HepG2 (cell line): ENCODE measurements around the gene HTATIP2. TPM values are rescaled to one million over a fixed set of nuclear protein-coding genes. Genes with fewer than 3 reads are reported as not detected.

Experiments used
- ARID3A ChIP-seq: IDR thresholded peaks from 2 replicates; pipeline ENCODE4 v1.6.1; 2012; ENCODE audit warnings: low read depth, low read length, improper control_type of control experiment
- CAMTA2 ChIP-seq: sonication (generic); formaldehyde crosslinking; IDR thresholded peaks from 2 replicates; pipeline ENCODE4 v1.4.0; 2020; ENCODE audit warnings: mild to moderate bottlenecking, missing genetic modification reagents, borderline replicate concordance
- CCAR2 ChIP-seq: fragments of 200-400 bp; formaldehyde crosslinking; optimal IDR thresholded peaks from 2 replicates; pipeline ENCODE3; 2018; ENCODE audit warnings: low read depth, mild to moderate bottlenecking, low read length, moderate library complexity
- HNRNPK ChIP-seq: fragments of 200-400 bp; formaldehyde crosslinking; IDR thresholded peaks from 2 replicates; pipeline ENCODE4 v1.6.1; 2018; ENCODE audit warnings: low read length, low read depth, moderate library complexity, mild to moderate bottlenecking; ENCODE audit not compliant: poor library complexity, severe bottlenecking
- HOXD1 ChIP-seq: sonication (generic); formaldehyde crosslinking; IDR thresholded peaks from 2 replicates; pipeline ENCODE4 v1.5.0; 2020; ENCODE audit warnings: missing genetic modification reagents
- KLF15 ChIP-seq: sonication (generic); formaldehyde crosslinking; IDR thresholded peaks from 2 replicates; pipeline ENCODE4 v1.8.1; 2023; ENCODE audit warnings: borderline replicate concordance, mild to moderate bottlenecking, inconsistent platforms, missing genetic modification reagents, mixed read lengths
- MNT ChIP-seq: fragments of 450-650 bp; IDR thresholded peaks from 2 replicates; pipeline ENCODE4 v1.6.1; 2016
- REXO4 ChIP-seq: sonication (generic); formaldehyde crosslinking; IDR thresholded peaks from 2 replicates; pipeline ENCODE4 v1.8.0; 2022; ENCODE audit warnings: missing genetic modification reagents, mild to moderate bottlenecking, borderline replicate concordance
- SMAD1 ChIP-seq: sonication (generic); formaldehyde crosslinking; IDR thresholded peaks from 2 replicates; pipeline ENCODE4 v1.4.0; 2020; ENCODE audit warnings: missing genetic modification reagents, low read depth, mild to moderate bottlenecking, borderline replicate concordance
- SYNCRIP ChIP-seq: fragments of 200-400 bp; formaldehyde crosslinking; IDR thresholded peaks from 2 replicates; pipeline ENCODE4 v1.6.1; 2018; ENCODE audit warnings: mild to moderate bottlenecking, low read depth, low read length; ENCODE audit not compliant: insufficient read depth
- TBL1XR1 ChIP-seq: fragments of 150-350 bp; IDR thresholded peaks from 2 replicates; pipeline ENCODE4 v1.6.1; 2014; ENCODE audit warnings: borderline replicate concordance, low read length; ENCODE audit not compliant: partially characterized antibody
- TFDP2 ChIP-seq: sonication (generic); formaldehyde crosslinking; IDR thresholded peaks from 2 replicates; pipeline ENCODE4 v1.4.0; 2020; ENCODE audit warnings: missing genetic modification reagents
- ZBTB10 ChIP-seq: sonication (generic); formaldehyde crosslinking; IDR thresholded peaks from 2 replicates; pipeline ENCODE4 v1.4.0; 2020; ENCODE audit warnings: missing genetic modification reagents, borderline replicate concordance
- ZFAT ChIP-seq: sonication (generic); formaldehyde crosslinking; conservative IDR thresholded peaks from 2 replicates; pipeline ENCODE4 v1.8.1; 2023; ENCODE audit warnings: missing genetic modification reagents, inconsistent platforms
- ZFP37 ChIP-seq: sonication (generic); formaldehyde crosslinking; IDR thresholded peaks from 2 replicates; pipeline ENCODE4 v1.4.0; 2020; ENCODE audit warnings: missing genetic modification reagents, borderline replicate concordance
- ZKSCAN5 ChIP-seq: sonication (generic); formaldehyde crosslinking; IDR thresholded peaks from 2 replicates; pipeline ENCODE4 v1.5.1; 2020; ENCODE audit warnings: mild to moderate bottlenecking, missing genetic modification reagents
- ZNF12 ChIP-seq: sonication (generic); formaldehyde crosslinking; IDR thresholded peaks from 2 replicates; pipeline ENCODE4 v1.5.0; 2020; ENCODE audit warnings: missing genetic modification reagents
- ZNF160 ChIP-seq: sonication (generic); formaldehyde crosslinking; IDR thresholded peaks from 2 replicates; pipeline ENCODE4 v1.8.0; 2022; ENCODE audit warnings: mild to moderate bottlenecking, inconsistent platforms, missing genetic modification reagents
- ZNF383 ChIP-seq: sonication (generic); formaldehyde crosslinking; IDR thresholded peaks from 2 replicates; pipeline ENCODE4 v1.4.0; 2020; ENCODE audit warnings: missing genetic modification reagents, mild to moderate bottlenecking, borderline replicate concordance
- ZNF557 ChIP-seq: sonication (generic); formaldehyde crosslinking; IDR thresholded peaks from 2 replicates; pipeline ENCODE4 v1.4.0; 2020; ENCODE audit warnings: missing genetic modification reagents
- ZNF841 ChIP-seq: sonication (generic); formaldehyde crosslinking; IDR thresholded peaks from 2 replicates; pipeline ENCODE4 v1.8.1; 2023; ENCODE audit warnings: missing genetic modification reagents, borderline replicate concordance
- ZSCAN29 ChIP-seq: sonication (generic); formaldehyde crosslinking; conservative IDR thresholded peaks from 2 replicates; pipeline ENCODE4 v1.4.0; 2020; ENCODE audit warnings: mild to moderate bottlenecking, missing genetic modification reagents
- polyA plus RNA-seq, 8 experiments: library from polyadenylated mRNA; depleted of rRNA in 3 of 8; stranded (reverse) in 7 of 8; unstranded in 1 of 8; fragments of >200 nt; fragmentation: Illumina TruSeq in 4 of 8; extraction: Trizol in 4 of 8; gene quantifications; 2 replicates each; pipeline versions ENCODE4 v1.2.1 to v1.2.3, GENCODE V29; 2011 to 2016; ENCODE audit warnings: low read depth in 4 of 8, missing spikeins in 1 of 8, mixed read lengths in 1 of 8; ENCODE audit not compliant: insufficient read depth in 1 of 8
- total RNA-seq, 5 experiments: library from RNA; depleted of rRNA; stranded (reverse); fragments of >200 nt; fragmentation: Illumina TruSeq; extraction: Trizol; gene quantifications; 2 replicates each; pipeline ENCODE4 v1.2.3, GENCODE V29; 2016; ENCODE audit warnings: low read depth in 1 of 5

Gene HTATIP2
- total and polyA plus RNA-seq, 2 of the 13 experiments (the other 11 are each of a cell fraction or from before 2014, with no cell fraction given): not detected

DNA sequence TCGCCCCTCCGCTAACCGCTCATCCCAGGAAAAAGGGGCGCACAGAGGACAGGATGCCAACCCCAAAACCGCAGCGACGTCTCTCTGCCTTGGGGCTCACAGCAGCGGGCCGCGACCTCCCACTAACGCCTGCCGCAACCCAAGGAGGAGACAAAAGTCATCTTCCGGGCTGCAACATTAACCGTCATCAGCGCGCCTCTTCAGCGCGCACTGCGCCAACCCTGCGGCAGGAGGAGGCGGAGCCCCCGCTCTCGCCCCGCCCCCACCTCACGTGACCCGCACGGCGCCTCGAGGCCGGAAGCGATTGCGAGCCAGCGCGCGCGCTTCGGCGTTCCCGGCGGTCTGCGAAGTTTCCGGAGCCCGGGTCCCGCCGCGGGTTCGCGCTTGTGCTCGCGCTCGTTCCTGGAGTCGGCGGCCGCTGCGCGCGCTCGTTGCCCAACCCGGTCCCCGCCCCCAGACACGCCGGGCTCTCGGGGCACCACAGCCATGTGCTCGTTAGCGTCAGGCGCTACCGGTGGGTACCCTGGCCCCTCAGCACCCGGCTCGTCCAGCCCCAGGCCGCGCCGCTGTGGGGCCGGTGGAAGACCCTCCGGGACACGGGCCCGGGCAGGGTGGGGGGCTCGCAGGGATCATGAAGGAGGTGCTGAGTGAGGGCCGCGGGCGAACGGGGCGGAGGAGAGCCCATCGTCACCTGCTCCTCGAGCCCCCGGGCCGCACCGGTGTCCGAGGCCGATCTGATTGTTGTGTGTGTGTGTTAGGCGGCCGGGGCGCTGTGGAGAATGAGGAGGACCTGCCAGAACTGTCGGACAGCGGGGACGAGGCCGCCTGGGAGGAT lies 24.0 kb downstream of the HTATIP2 start, which contains the start of gene PRMT3 (continued):
- TF ChIP-seq KLF15 (CRISPR knock-in tag) (no peak; the same call in 1 of the 2 replicates), ZNF557 (CRISPR knock-in tag) (peak; percentile 57; the same call in 1 of the 2 replicates), SYNCRIP (no peak), HOXD1 (CRISPR knock-in tag) (peak; percentile 70), ZFAT (no peak; the same call in 1 of the 2 replicates), CCAR2 (no peak), ZKSCAN5 (peak; percentile 39; the same call in 1 of the 2 replicates), ZSCAN29 (CRISPR knock-in tag) (peak; percentile 79; the same call in 1 of the 2 replicates), SMAD1 (CRISPR knock-in tag) (no peak), CAMTA2 (CRISPR knock-in tag) (no peak), ZNF383 (CRISPR knock-in tag) (no peak), ZNF160 (CRISPR knock-in tag) (no peak), TBL1XR1 (no peak), ZNF841 (CRISPR knock-in tag) (no peak), MNT (peak; percentile 68), ZBTB10 (CRISPR knock-in tag) (peak; percentile 65), ARID3A (no peak), HNRNPK (peak; percentile 38), ZNF12 (CRISPR knock-in tag) (0 out of 2 replicates have a peak, but pooled peaks have one; percentile 12), REXO4 (CRISPR knock-in tag) (no peak), TFDP2 (CRISPR knock-in tag) (peak; percentile 82), ZFP37 (no peak)
